Ishikawa (cell line): Measurements from ENCODE around the gene CADPS.

Source experiments
- YY1 ChIP-seq: IDR thresholded peaks from 2 replicates; pipeline ENCODE4 v1.6.1; 2012; ENCODE audit warnings: low read depth
- TF ChIP-seq, protein P1 (sequence below): IDR thresholded peaks from 2 replicates; pipeline ENCODE4 v1.6.1; 2012; ENCODE audit warnings: low read depth, mild to moderate bottlenecking

DNA sequence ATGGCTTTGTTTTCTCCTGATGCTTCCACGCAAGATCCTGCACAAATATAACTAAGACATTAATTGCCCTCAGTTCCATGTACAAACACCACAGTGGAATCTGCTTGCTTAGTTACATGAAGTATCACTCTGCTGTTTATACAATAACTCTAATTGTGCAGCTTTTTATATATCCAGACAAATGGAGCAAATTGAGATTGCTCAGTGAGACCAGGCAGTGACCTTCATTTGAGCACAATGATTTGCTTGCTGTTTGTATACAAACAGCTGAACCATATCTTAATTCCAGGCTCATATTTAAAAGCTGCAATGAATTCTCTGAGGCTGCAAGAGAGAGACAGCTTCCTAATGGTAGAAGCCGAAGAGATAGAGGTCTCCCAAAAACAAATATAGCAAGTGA lies 243.7 kb downstream of the CADPS start:
- TF ChIP-seq, protein P1, sequence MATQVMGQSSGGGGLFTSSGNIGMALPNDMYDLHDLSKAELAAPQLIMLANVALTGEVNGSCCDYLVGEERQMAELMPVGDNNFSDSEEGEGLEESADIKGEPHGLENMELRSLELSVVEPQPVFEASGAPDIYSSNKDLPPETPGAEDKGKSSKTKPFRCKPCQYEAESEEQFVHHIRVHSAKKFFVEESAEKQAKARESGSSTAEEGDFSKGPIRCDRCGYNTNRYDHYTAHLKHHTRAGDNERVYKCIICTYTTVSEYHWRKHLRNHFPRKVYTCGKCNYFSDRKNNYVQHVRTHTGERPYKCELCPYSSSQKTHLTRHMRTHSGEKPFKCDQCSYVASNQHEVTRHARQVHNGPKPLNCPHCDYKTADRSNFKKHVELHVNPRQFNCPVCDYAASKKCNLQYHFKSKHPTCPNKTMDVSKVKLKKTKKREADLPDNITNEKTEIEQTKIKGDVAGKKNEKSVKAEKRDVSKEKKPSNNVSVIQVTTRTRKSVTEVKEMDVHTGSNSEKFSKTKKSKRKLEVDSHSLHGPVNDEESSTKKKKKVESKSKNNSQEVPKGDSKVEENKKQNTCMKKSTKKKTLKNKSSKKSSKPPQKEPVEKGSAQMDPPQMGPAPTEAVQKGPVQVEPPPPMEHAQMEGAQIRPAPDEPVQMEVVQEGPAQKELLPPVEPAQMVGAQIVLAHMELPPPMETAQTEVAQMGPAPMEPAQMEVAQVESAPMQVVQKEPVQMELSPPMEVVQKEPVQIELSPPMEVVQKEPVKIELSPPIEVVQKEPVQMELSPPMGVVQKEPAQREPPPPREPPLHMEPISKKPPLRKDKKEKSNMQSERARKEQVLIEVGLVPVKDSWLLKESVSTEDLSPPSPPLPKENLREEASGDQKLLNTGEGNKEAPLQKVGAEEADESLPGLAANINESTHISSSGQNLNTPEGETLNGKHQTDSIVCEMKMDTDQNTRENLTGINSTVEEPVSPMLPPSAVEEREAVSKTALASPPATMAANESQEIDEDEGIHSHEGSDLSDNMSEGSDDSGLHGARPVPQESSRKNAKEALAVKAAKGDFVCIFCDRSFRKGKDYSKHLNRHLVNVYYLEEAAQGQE: no peak
- TF ChIP-seq YY1: no peak
